Transverse colon (tissue), 4 donors: ENCODE measurements around the gene REEP5. TPM values are rescaled to one million over a fixed set of nuclear protein-coding genes. Genes with fewer than 3 reads are reported as not detected.

Experiments used
- DNase-seq: peaks from one replicate; pipeline ENCODE4 v3.0.0-alpha.2; 2019
- H3K27ac ChIP-seq, 4 donors: fragments of 200-600 bp; sonication (generic); 2 replicates each; pipeline ENCODE4 v1.5.1; 2016 to 2018; ENCODE audit warnings: inconsistent platforms in 4 of 4
- H3K27me3 ChIP-seq: fragments of 200-600 bp; sonication (generic); 2 replicates; pipeline ENCODE4 v1.5.1; 2017; ENCODE audit warnings: inconsistent platforms
- H3K36me3 ChIP-seq, 4 donors: fragments of 200-600 bp; sonication (generic); 2 replicates each; pipeline ENCODE4 v1.5.1; 2017 to 2019; ENCODE audit warnings: inconsistent platforms in 4 of 4
- H3K4me1 ChIP-seq, 4 donors: fragments of 200-600 bp; sonication (generic); 2 replicates each; pipeline ENCODE4 v1.5.1; 2017 to 2020; ENCODE audit warnings: inconsistent platforms in 4 of 4
- H3K4me3 ChIP-seq, 4 donors: fragments of 200-600 bp; sonication (generic); 1 replicate in 1 of 4; 2 replicates in 3 of 4; pipeline versions ENCODE4 v1.5.1 to v1.6.1; 2017 to 2019; ENCODE audit warnings: inconsistent platforms in 4 of 4
- H3K9me3 ChIP-seq, 2 donors: fragments of 200-600 bp; sonication (generic); 2 replicates each; pipeline ENCODE4 v1.5.1; 2017 to 2019; ENCODE audit warnings: inconsistent platforms in 2 of 2
- CTCF ChIP-seq, 5 experiments: fragments of 200-600 bp in 3 of 5; fragments of 450-650 bp in 2 of 5; sonication (generic) in 3 of 5; IDR thresholded peaks; 1 replicate in 2 of 5; 2 replicates in 3 of 5; pipeline ENCODE4 v1.5.1; 2016 to 2017; ENCODE audit warnings: antibody characterized with exemption in 5 of 5, inconsistent platforms in 3 of 5, mild to moderate bottlenecking in 2 of 5, moderate library complexity in 1 of 5
- EP300 ChIP-seq: sonication (generic); formaldehyde crosslinking; IDR thresholded peaks from one replicate; pipeline ENCODE4 v1.6.1; 2017; ENCODE audit warnings: antibody characterized with exemption, low read depth
- POLR2A ChIP-seq: fragments of 450-650 bp; IDR thresholded peaks from one replicate; pipeline ENCODE4 v1.6.1; 2016; ENCODE audit warnings: antibody characterized with exemption, mild to moderate bottlenecking, moderate library complexity
- POLR2AphosphoS5 ChIP-seq, 3 donors: sonication (generic); formaldehyde crosslinking; IDR thresholded peaks; one replicate each; pipeline ENCODE4 v1.6.1; 2016; ENCODE audit warnings: antibody characterized with exemption in 3 of 3
- WGBS, 2 donors: methylation state at CpG; one replicate each; pipeline ENCODE4 v1.1.5; 2018; ENCODE audit warnings: low coverage in 1 of 2; 5-methylcytosine and 5-hydroxymethylcytosine counted together
- in situ Hi-C, 4 donors: fragments of 200-750 bp; cut with MboI; loops; one replicate each; pipeline versions ENCODE4 v1.15.0 to v1.15.1; 2017; ENCODE audit warnings: low sequenced_read_pairs in 3 of 4, low pct_ligation_motif_present in 1 of 4, low pct_unique_long_range_greater_than_20kb in 1 of 4
- intact Hi-C: fragments of 100-400 bp; cut with DNase I; formaldehyde crosslinking; loops from one replicate; pipeline ENCODE4 v1.15.1; 2023; ENCODE audit warnings: low total_unique reads
- total RNA-seq, 4 donors: library from RNA; depleted of rRNA; stranded (reverse); fragments of >200 nt; gene quantifications; one replicate each; pipeline ENCODE4 v1.1.0, GENCODE V29; 2016

REEP5 gene
- total RNA-seq, 4 donors from 2014 or later = 15.7 to 63.5 (median 56.4) TPM

GRCh38 chr5:112930082-112930344, 8.0 kb upstream of the REEP5 start:
- Histone ChIP-seq H3K27me3 (no peaks in the 10 kb centered on the region), H3K27ac (no peak overlapping the region), H3K4me1 (no peaks in the 10 kb centered on the region), H3K9me3 (no peaks in the 10 kb centered on the region), H3K4me3 (no peak overlapping the region), H3K36me3 (no peaks in the 10 kb centered on the region)
- intact Hi-C loops = no loop called here
- in situ Hi-C loops = loop anchor here in 1 of 4 donors (25.0 kb wide), 1 partner anchor 368 kb away; no protein-coding TSS in a partner anchor
- TF ChIP-seq POLR2A = no peak
- TF ChIP-seq POLR2AphosphoS5 (IDR thresholded peaks at IDR 0.05) = no peak
- TF ChIP-seq EP300 = no peak
- TF ChIP-seq CTCF (IDR thresholded peaks at IDR 0.05) = no peak
- DNase-seq = no peak
- 71 to 100% methylated on average over 1 of the region's 1 CpG for WGBS, 2 donors

GRCh38 chr5:112929336-112930081, 7.5 kb upstream of the REEP5 start:
- DNase-seq = no peak
- 69 to 81% methylated on average over 4 of the region's 4 CpGs for WGBS, 2 donors
- Histone ChIP-seq H3K27ac (peak overlapping the region in 1 of 4 donors; percentile 28), H3K4me3 (no peak overlapping the region), H3K4me1 (no peaks in the 10 kb centered on the region), H3K36me3 (no peaks in the 10 kb centered on the region), H3K9me3 (no peaks in the 10 kb centered on the region), H3K27me3 (no peaks in the 10 kb centered on the region)
- intact Hi-C loops (no loop called here), in situ Hi-C loops (loop anchor here in 1 of 4 donors (25.0 kb wide), 1 partner anchor 367 kb away; no protein-coding TSS in a partner anchor)
- no peak for TF ChIP-seq POLR2A

GRCh38 chr5:112923988-112924387, 2.0 kb upstream of the REEP5 start:
- Histone ChIP-seq H3K27me3 (no peaks in the 10 kb centered on the region), H3K27ac (peak overlapping the region in 1 of 4 donors; percentile 100), H3K4me1 (peaks cover 10 to 31% (median 17%) of the 10 kb centered on the region in 4 donors), H3K4me3 (no peak overlapping the region), H3K36me3 (no peaks in the 10 kb centered on the region), H3K9me3 (no peaks in the 10 kb centered on the region)
- intact Hi-C loops = no loop called here
- WGBS, 2 donors = 80% methylated on average over 6 of the region's 6 CpGs; no CpG with 5 or more reads in 1 of the 2 donors
- in situ Hi-C loops = no loop called here
- DNase-seq = no peak
- TF ChIP-seq POLR2AphosphoS5 (IDR thresholded peaks at IDR 0.05) (no peak), CTCF (IDR thresholded peaks at IDR 0.05) (no peak), EP300 (no peak), POLR2A (no peak)

GRCh38 chr5:112923148-112923917, 1.3 kb upstream of the REEP5 start:
- no peaks in the 10 kb centered on the region for H3K27me3 ChIP-seq

More at GRCh38 chr5:112923148-112923917, 1.3 kb upstream of the REEP5 start:
- Histone ChIP-seq H3K36me3 (no peaks in the 10 kb centered on the region), H3K4me3 (no peak overlapping the region), H3K4me1 (peaks cover 16 to 37% (median 23%) of the 10 kb centered on the region in 4 donors), H3K27ac (peak overlapping the region; percentile 94 to 100 (median 96)), H3K9me3 (no peaks in the 10 kb centered on the region)
- WGBS, 2 donors = 43 to 45% methylated on average over 6 of the region's 6 CpGs
- in situ Hi-C loops = no loop called here
- intact Hi-C loops = no loop called here
- no peak for DNase-seq
- TF ChIP-seq POLR2AphosphoS5 (IDR thresholded peaks at IDR 0.05) = no peak
- no peak for TF ChIP-seq POLR2A
- TF ChIP-seq CTCF (IDR thresholded peaks at IDR 0.05) = no peak
- TF ChIP-seq EP300 = no peak
